Mesenchymal stem cell (in vitro differentiated cells and primary cell): Measurements from ENCODE around the gene PABPC3. TPM values are rescaled to one million over a fixed set of nuclear protein-coding genes. Genes with fewer than 3 reads are reported as not detected.

Source experiments
- DNase-seq: peaks from one replicate; pipeline ENCODE4 v3.0.0-alpha.2; 2013
- H2AFZ ChIP-seq: one replicate; pipeline ENCODE4 v1.6.1; 2013; ENCODE audit warnings: low read depth, mild to moderate bottlenecking, control low read depth, inconsistent platforms, low read length, moderate library complexity
- H2AK5ac ChIP-seq: 2 replicates; pipeline ENCODE4 v1.6.1; 2013; ENCODE audit warnings: low read length, moderate library complexity, mild to moderate bottlenecking, inconsistent platforms; ENCODE audit not compliant: severe bottlenecking
- H2BK120ac ChIP-seq: one replicate; pipeline ENCODE4 v1.6.1; 2013; ENCODE audit warnings: low read depth, mild to moderate bottlenecking, inconsistent platforms, low read length, moderate library complexity
- H2BK12ac ChIP-seq, 2 experiments: one replicate each; pipeline ENCODE4 v1.6.1; 2013; ENCODE audit warnings: inconsistent platforms in 2 of 2, low read length in 2 of 2, mild to moderate bottlenecking in 2 of 2, moderate library complexity in 2 of 2, control low read depth in 1 of 2
- H2BK15ac ChIP-seq: one replicate; pipeline ENCODE4 v1.6.1; 2013; ENCODE audit warnings: mild to moderate bottlenecking, low read depth, inconsistent platforms; ENCODE audit not compliant: poor library complexity, severe bottlenecking
- H2BK5ac ChIP-seq: 2 replicates; pipeline ENCODE4 v1.6.1; 2013; ENCODE audit warnings: low read depth, mild to moderate bottlenecking, low read length, control low read depth, inconsistent platforms; ENCODE audit not compliant: poor library complexity, severe bottlenecking
- H3K14ac ChIP-seq, 2 experiments: one replicate each; pipeline ENCODE4 v1.6.1; 2013; ENCODE audit warnings: inconsistent platforms in 2 of 2, low read length in 2 of 2, control low read depth in 1 of 2, mild to moderate bottlenecking in 1 of 2, moderate library complexity in 1 of 2
- H3K18ac ChIP-seq, 2 experiments: one replicate each; pipeline ENCODE4 v1.6.1; 2013; ENCODE audit warnings: inconsistent platforms in 2 of 2, low read length in 2 of 2, control low read depth in 1 of 2, low read depth in 1 of 2, mild to moderate bottlenecking in 1 of 2
- H3K23ac ChIP-seq, 2 experiments: one replicate each; pipeline ENCODE4 v1.6.1; 2013; ENCODE audit warnings: inconsistent platforms in 2 of 2, low read length in 2 of 2, mild to moderate bottlenecking in 2 of 2, moderate library complexity in 2 of 2, control low read depth in 1 of 2
- H3K27ac ChIP-seq: 2 replicates; pipeline ENCODE4 v1.5.1; 2013; ENCODE audit warnings: mild to moderate bottlenecking, moderate library complexity, low read length, control low read depth, inconsistent platforms; ENCODE audit not compliant: poor library complexity, severe bottlenecking
- H3K27me3 ChIP-seq, 2 experiments: 2 replicates each; pipeline versions ENCODE4 v1.6.1 to v1.7.0; 2013; ENCODE audit warnings: low read length in 2 of 2, mild to moderate bottlenecking in 2 of 2, moderate library complexity in 2 of 2, control low read depth in 1 of 2, inconsistent platforms in 1 of 2; ENCODE audit not compliant: control insufficient read depth in 1 of 2, insufficient read depth in 1 of 2
- H3K36me3 ChIP-seq, 2 experiments: 2 replicates each; pipeline versions ENCODE4 v1.6.1 to v1.7.0; 2013; ENCODE audit warnings: low read length in 2 of 2, control low read depth in 1 of 2, inconsistent platforms in 1 of 2, low read depth in 1 of 2, mild to moderate bottlenecking in 1 of 2; ENCODE audit not compliant: insufficient read depth in 2 of 2, control insufficient read depth in 1 of 2
- H3K4ac ChIP-seq, 2 experiments: one replicate each; pipeline ENCODE4 v1.6.1; 2013; ENCODE audit warnings: inconsistent platforms in 2 of 2, low read length in 2 of 2, mild to moderate bottlenecking in 2 of 2, moderate library complexity in 2 of 2, control low read depth in 1 of 2, low read depth in 1 of 2
- H3K4me1 ChIP-seq: 2 replicates; pipeline ENCODE4 v1.6.1; 2013; ENCODE audit warnings: low read depth, low read length, control low read depth; ENCODE audit not compliant: control insufficient read depth, insufficient read depth
- H3K4me2 ChIP-seq: 2 replicates; pipeline ENCODE4 v1.6.1; 2013; ENCODE audit warnings: low read length, mild to moderate bottlenecking, inconsistent platforms; ENCODE audit not compliant: poor library complexity, severe bottlenecking
- H3K4me3 ChIP-seq, 2 experiments: 2 replicates each; pipeline versions ENCODE4 v1.5.1 to v1.7.0; 2013; ENCODE audit warnings: low read length in 2 of 2, mild to moderate bottlenecking in 2 of 2, control low read depth in 1 of 2, low read depth in 1 of 2; ENCODE audit not compliant: insufficient read depth in 1 of 2
- H3K79me1 ChIP-seq: replicated peaks from 2 replicates; pipeline ENCODE4 v1.6.1; 2013; ENCODE audit warnings: mild to moderate bottlenecking, control low read depth, low read length, inconsistent platforms; ENCODE audit not compliant: poor library complexity, severe bottlenecking
- H3K9ac ChIP-seq: 2 replicates; pipeline ENCODE4 v1.7.0; 2013; ENCODE audit warnings: mild to moderate bottlenecking, low read length, moderate library complexity
- H3K9me3 ChIP-seq: 2 replicates; pipeline ENCODE4 v1.7.0; 2013; ENCODE audit warnings: mild to moderate bottlenecking, low read length; ENCODE audit not compliant: control insufficient read depth
- H4K8ac ChIP-seq: one replicate; pipeline ENCODE4 v1.6.1; 2013; ENCODE audit warnings: inconsistent platforms, mild to moderate bottlenecking, low read length, moderate library complexity
- H4K91ac ChIP-seq: one replicate; pipeline ENCODE4 v1.6.1; 2013; ENCODE audit warnings: mild to moderate bottlenecking, low read length, inconsistent platforms
- WGBS: methylation state at CpG from one replicate; pipeline ENCODE4 v1.1.7; 2013; ENCODE audit warnings: mixed read lengths; 5-methylcytosine and 5-hydroxymethylcytosine counted together
- polyA plus RNA-seq, 2 experiments: library from polyadenylated mRNA; stranded (reverse); fragments of 200-250 nt; gene quantifications; one replicate each; pipeline ENCODE4 v1.2.3, GENCODE V29; 2013

PABPC3 gene
- polyA plus RNA-seq (2013, experiment 1 of 2) = 0.17 TPM
- polyA plus RNA-seq (2013, experiment 2 of 2) = 0.21 TPM

DNA sequence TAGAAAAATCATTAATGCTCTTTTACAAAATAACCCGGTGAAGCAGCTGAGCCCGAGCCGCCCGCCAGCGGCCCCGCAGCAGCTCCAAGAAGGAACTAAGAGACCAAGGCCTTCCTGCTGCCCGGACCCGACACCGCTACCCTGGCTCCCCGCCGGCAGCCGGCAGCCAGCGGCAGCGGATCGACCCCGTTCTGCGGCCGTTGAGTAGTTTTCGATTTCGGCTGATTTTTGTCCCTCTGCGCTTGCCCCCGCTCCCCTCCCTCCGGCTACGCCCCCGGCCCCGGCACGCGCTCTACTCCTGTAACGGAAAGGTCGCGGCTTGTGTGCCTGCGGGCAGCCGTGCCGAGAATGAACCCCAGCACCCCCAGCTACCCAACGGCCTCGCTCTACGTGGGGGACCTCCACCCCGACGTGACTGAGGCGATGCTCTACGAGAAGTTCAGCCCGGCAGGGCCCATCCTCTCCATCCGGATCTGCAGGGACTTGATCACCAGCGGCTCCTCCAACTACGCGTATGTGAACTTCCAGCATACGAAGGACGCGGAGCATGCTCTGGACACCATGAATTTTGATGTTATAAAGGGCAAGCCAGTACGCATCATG is at the start of gene PABPC3:
PABPC3 (plus strand) TSS at position 286 of the 603 bp plus-strand sequence; CDS start at position 349, 63 bp downstream.
- H2AK5ac ChIP-seq = no peak within 1 kb of the TSS
- H3K27ac ChIP-seq = no peak within 1 kb of the TSS
- DNase-seq = no peak
- no peak within 1 kb of the TSS for H2BK12ac ChIP-seq
- H3K9me3 ChIP-seq = no peaks in the 10 kb centered on the region
- H3K79me1 ChIP-seq = no peaks in the 10 kb centered on the region
- 94% methylated on average over 50 of the region's 50 CpGs for WGBS
- H4K8ac ChIP-seq = no peak within 1 kb of the TSS
- H4K91ac ChIP-seq = no peak within 1 kb of the TSS
- H2AFZ ChIP-seq = no peak within 1 kb of the TSS
- H2BK5ac ChIP-seq = no peak within 1 kb of the TSS
- H3K4ac ChIP-seq = no peak within 1 kb of the TSS
- peaks cover 0 to 22% of the 10 kb centered on the region in 2 experiments for H3K27me3 ChIP-seq
- no peak within 1 kb of the TSS for H3K18ac ChIP-seq
- no peak within 1 kb of the TSS for H3K14ac ChIP-seq
- H3K36me3 ChIP-seq = no peaks in the 10 kb centered on the region
- H3K23ac ChIP-seq = no peak within 1 kb of the TSS
- no peak within 1 kb of the TSS for H2BK15ac ChIP-seq
- H3K4me2 ChIP-seq = no peak within 1 kb of the TSS
- H2BK120ac ChIP-seq = no peak within 1 kb of the TSS
- H3K9ac ChIP-seq = peak within 1 kb of the TSS; percentile 43
- H3K4me1 ChIP-seq = no peaks in the 10 kb centered on the region
- H3K4me3 ChIP-seq = peak within 1 kb of the TSS in 1 of 2 experiments; percentile 70

DNA sequence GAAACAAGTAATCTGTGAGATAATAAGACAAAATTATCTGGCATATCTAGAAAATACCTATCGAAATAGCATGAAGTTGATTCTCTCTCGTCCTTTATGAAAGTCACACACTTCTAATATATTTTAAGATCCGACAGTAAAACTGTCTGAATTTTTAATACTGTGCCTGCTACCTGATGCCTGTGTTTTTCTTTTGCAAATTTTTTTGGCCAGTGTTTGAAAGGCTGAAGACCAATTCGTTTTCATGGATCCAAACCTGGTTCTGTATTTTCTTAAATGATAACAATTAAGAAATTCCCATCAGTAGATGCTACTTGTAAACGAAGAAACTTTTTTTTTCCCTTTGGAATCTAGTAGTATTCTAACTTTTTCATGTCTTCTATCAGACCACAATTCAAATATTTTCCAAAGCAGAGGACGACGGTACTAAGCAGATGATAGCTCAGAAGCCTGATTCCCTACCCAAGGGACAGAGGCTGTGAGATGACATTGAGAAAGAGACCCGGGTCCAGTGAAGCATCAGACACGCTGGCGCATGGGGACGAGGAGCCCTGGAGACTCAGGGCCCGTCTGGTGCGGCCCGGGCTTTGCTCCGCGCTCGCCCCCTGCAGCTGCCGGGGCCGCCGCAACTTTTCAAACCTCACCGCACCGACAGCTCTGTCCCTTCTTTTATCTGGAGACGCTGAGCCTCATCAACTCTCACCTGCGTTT is 49.5 kb upstream of the PABPC3 start:
- Histone ChIP-seq H4K8ac (no peak overlapping the region), H3K14ac (no peak overlapping the region), H3K9ac (no peak overlapping the region), H3K4me3 (peak overlapping the region; percentile 57 to 71), H3K79me1 (no peaks in the 10 kb centered on the region), H3K18ac (no peak overlapping the region), H3K27ac (no peak overlapping the region), H2BK5ac (no peak overlapping the region), H3K23ac (no peak overlapping the region), H3K36me3 (no peaks in the 10 kb centered on the region), H2BK12ac (no peak overlapping the region), H3K9me3 (peaks cover 3% of the 10 kb centered on the region), H2BK15ac (no peak overlapping the region), H2AFZ (no peak overlapping the region), H2AK5ac (no peak overlapping the region), H3K4me2 (peak overlapping the region; percentile 99), H3K4me1 (peaks cover 7% of the 10 kb centered on the region), H2BK120ac (no peak overlapping the region), H4K91ac (no peak overlapping the region), H3K4ac (no peak overlapping the region), H3K27me3 (peaks cover 64 to 71% of the 10 kb centered on the region in 2 experiments)
- WGBS = 30% methylated on average over 16 of the region's 24 CpGs
- DNase-seq = peak; percentile 3

DNA sequence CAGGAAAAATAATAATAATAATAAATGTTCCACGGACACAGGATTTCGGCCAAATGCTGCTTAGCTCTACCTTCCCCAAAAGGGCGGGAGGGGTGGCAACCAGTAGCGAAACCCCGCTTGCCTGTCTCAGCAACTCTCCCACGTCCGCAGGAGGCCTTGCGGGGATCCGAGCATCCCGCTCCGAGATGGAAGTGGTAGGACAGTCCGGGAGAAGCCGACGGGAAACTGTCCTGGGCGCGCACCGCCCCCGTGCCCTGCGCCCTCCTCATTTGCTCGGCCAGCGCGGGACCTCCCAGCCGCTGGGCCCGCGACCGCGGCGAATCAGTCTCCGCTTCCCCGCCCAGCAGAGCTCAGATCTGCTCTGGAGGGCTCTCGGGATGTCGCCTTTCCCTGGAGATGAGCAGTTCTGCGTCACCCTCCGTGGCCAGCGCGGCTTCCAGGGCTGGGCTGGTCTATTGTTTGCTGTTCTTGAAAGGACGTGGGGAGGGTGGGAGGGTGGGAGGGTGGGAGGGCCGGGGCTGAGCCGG is 48.9 kb upstream of the PABPC3 start:
- H3K4me3 ChIP-seq = peak overlapping the region; percentile 57 to 71
- H3K23ac ChIP-seq = no peak overlapping the region
- no peak overlapping the region for H4K8ac ChIP-seq
- H2AK5ac ChIP-seq = no peak overlapping the region
- H3K4ac ChIP-seq = no peak overlapping the region
- H3K14ac ChIP-seq = no peak overlapping the region
- H2BK120ac ChIP-seq = no peak overlapping the region
- H3K9me3 ChIP-seq = peaks cover 3% of the 10 kb centered on the region
- no peak overlapping the region for H2BK15ac ChIP-seq
- no peak overlapping the region for H4K91ac ChIP-seq
- H2BK12ac ChIP-seq = no peak overlapping the region
- H3K27ac ChIP-seq = no peak overlapping the region
- no peaks in the 10 kb centered on the region for H3K36me3 ChIP-seq
- peaks cover 57 to 65% of the 10 kb centered on the region in 2 experiments for H3K27me3 ChIP-seq
- WGBS = 0% methylated on average over 19 of the region's 39 CpGs
- peak overlapping the region; percentile 67 for H2AFZ ChIP-seq
- no peak overlapping the region for H3K9ac ChIP-seq
- H3K4me2 ChIP-seq = peak overlapping the region; percentile 99
- H3K18ac ChIP-seq = no peak overlapping the region
- peak; percentile 33 for DNase-seq
- H3K79me1 ChIP-seq = no peaks in the 10 kb centered on the region
- no peak overlapping the region for H2BK5ac ChIP-seq
- peaks cover 7% of the 10 kb centered on the region for H3K4me1 ChIP-seq

DNA sequence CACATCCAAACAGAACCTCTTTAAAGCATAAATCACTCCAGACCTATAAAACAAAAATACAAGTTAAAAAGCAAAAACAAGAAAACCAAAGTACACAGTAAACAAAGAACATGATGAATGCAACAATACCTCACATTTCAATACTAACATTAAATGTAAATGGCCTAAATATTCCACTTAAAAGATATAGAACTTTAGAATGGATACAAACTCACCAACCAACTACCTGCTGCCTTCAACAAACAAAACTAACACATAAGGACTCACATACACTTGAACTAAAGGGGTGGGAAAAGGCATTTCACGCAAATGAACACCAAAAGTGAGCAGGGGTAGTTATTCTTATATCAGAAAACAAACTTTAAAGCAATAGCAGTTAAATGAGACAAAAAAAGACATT is 44.9 kb upstream of the PABPC3 start:
- Histone ChIP-seq H3K4me2 (no peak overlapping the region), H3K27me3 (peaks cover 29 to 31% of the 10 kb centered on the region in 2 experiments), H4K91ac (no peak overlapping the region), H3K4ac (no peak overlapping the region), H3K9ac (no peak overlapping the region), H4K8ac (no peak overlapping the region), H3K79me1 (no peaks in the 10 kb centered on the region), H2BK120ac (no peak overlapping the region), H3K36me3 (no peaks in the 10 kb centered on the region), H3K14ac (no peak overlapping the region), H3K27ac (no peak overlapping the region), H2BK15ac (no peak overlapping the region), H2BK12ac (no peak overlapping the region), H3K4me3 (no peak overlapping the region), H3K4me1 (peaks cover 7% of the 10 kb centered on the region), H3K9me3 (peaks cover 3% of the 10 kb centered on the region), H2AFZ (no peak overlapping the region), H2AK5ac (no peak overlapping the region), H3K18ac (no peak overlapping the region), H2BK5ac (no peak overlapping the region), H3K23ac (no peak overlapping the region)
- no CpG with 5 or more reads among the region's 1 CpG for WGBS
- no peak for DNase-seq
